Ascending aorta (tissue), 2 donors: Measurements from ENCODE around the gene CACNA1D. TPM values are rescaled to one million over a fixed set of nuclear protein-coding genes. Genes with fewer than 3 reads are reported as not detected.

Source experiments
- DNase-seq, 2 donors: peaks; one replicate each; pipeline ENCODE4 v3.0.0-alpha.2; 2019; ENCODE audit warnings: low spot score in 2 of 2
- H3K27ac ChIP-seq, 2 donors: fragments of 200-600 bp; sonication (generic); one replicate each; pipeline ENCODE4 v1.5.1; 2016 to 2017; ENCODE audit warnings: mild to moderate bottlenecking in 1 of 2
- H3K27me3 ChIP-seq: fragments of 200-600 bp; sonication (generic); one replicate; pipeline ENCODE4 v1.5.1; 2017
- H3K36me3 ChIP-seq, 2 donors: fragments of 200-600 bp; sonication (generic); one replicate each; pipeline ENCODE4 v1.5.1; 2016
- H3K4me1 ChIP-seq, 2 donors: fragments of 200-600 bp; sonication (generic); one replicate each; pipeline ENCODE4 v1.5.1; 2016 to 2017; ENCODE audit warnings: mild to moderate bottlenecking in 1 of 2
- H3K4me3 ChIP-seq, 2 donors: fragments of 200-600 bp; sonication (generic); one replicate each; pipeline ENCODE4 v1.5.1; 2016 to 2017; ENCODE audit warnings: mild to moderate bottlenecking in 1 of 2
- H3K9me3 ChIP-seq, 2 donors: fragments of 200-600 bp; sonication (generic); one replicate each; pipeline ENCODE4 v1.5.1; 2016
- CTCF ChIP-seq, 3 experiments: fragments of 200-600 bp in 2 of 3; fragments of 450-650 bp in 1 of 3; sonication (generic) in 2 of 3; IDR thresholded peaks; one replicate each; pipeline ENCODE4 v1.5.1; 2016 to 2019; ENCODE audit warnings: antibody characterized with exemption in 3 of 3, mild to moderate bottlenecking in 1 of 3, moderate library complexity in 1 of 3
- intact Hi-C: fragments of 100-400 bp; cut with DNase I; formaldehyde crosslinking; loops from one replicate; pipeline ENCODE4 v1.15.1; 2023
- total RNA-seq: library from RNA; depleted of rRNA; stranded (reverse); fragments of >200 nt; gene quantifications from one replicate; pipeline ENCODE4 v1.1.0, GENCODE V29; 2016

The CACNA1D gene
- total RNA-seq, 1 donor from 2014 or later = 0.43 TPM

GRCh38 chr3:53513556-53514190 lies 19.3 kb downstream of the CACNA1D start:
- Histone ChIP-seq H3K9me3 (no peaks in the 10 kb centered on the region), H3K4me1 (no peaks in the 10 kb centered on the region), H3K36me3 (no peaks in the 10 kb centered on the region), H3K4me3 (no peak overlapping the region), H3K27ac (no peak overlapping the region), H3K27me3 (no peaks in the 10 kb centered on the region)
- DNase-seq = no peak
- intact Hi-C loops = no loop called here
- no peak for TF ChIP-seq CTCF (IDR thresholded peaks at IDR 0.05)

GRCh38 chr3:53516339-53516738 lies 21.9 kb downstream of the CACNA1D start:
- Histone ChIP-seq H3K27me3 (no peaks in the 10 kb centered on the region), H3K4me1 (no peaks in the 10 kb centered on the region), H3K36me3 (no peaks in the 10 kb centered on the region), H3K9me3 (no peaks in the 10 kb centered on the region), H3K4me3 (no peak overlapping the region), H3K27ac (no peak overlapping the region)
- TF ChIP-seq CTCF (IDR thresholded peaks at IDR 0.05) = no peak
- intact Hi-C loops = no loop called here
- no peak for DNase-seq

- H3K27me3 ChIP-seq = no peaks in the 10 kb centered on the region
- no peak for DNase-seq
- TF ChIP-seq CTCF (IDR thresholded peaks at IDR 0.05) = no peak
- no peak overlapping the region for H3K27ac ChIP-seq
- H3K9me3 ChIP-seq = no peaks in the 10 kb centered on the region
- no peak overlapping the region for H3K4me3 ChIP-seq
- H3K36me3 ChIP-seq = no peaks in the 10 kb centered on the region
- intact Hi-C loops = no loop called here
- no peaks in the 10 kb centered on the region for H3K4me1 ChIP-seq
These were observed 24.1 kb downstream of the CACNA1D start for GRCh38 chr3:53518495-53518981.

GRCh38 chr3:53519065-53519709 lies 24.8 kb downstream of the CACNA1D start:
- Histone ChIP-seq H3K27me3 (no peaks in the 10 kb centered on the region), H3K9me3 (no peaks in the 10 kb centered on the region), H3K4me1 (no peaks in the 10 kb centered on the region), H3K27ac (no peak overlapping the region), H3K36me3 (no peaks in the 10 kb centered on the region), H3K4me3 (no peak overlapping the region)
- intact Hi-C loops = no loop called here
- no peak for DNase-seq
- TF ChIP-seq CTCF (IDR thresholded peaks at IDR 0.05) = no peak

GRCh38 chr3:53523346-53523745 lies 28.9 kb downstream of the CACNA1D start:
- no peak for DNase-seq
- no peak overlapping the region for H3K4me3 ChIP-seq
- no peaks in the 10 kb centered on the region for H3K36me3 ChIP-seq
- no peak for TF ChIP-seq CTCF (IDR thresholded peaks at IDR 0.05)
- H3K27ac ChIP-seq = no peak overlapping the region
- H3K4me1 ChIP-seq = no peaks in the 10 kb centered on the region
- no peaks in the 10 kb centered on the region for H3K27me3 ChIP-seq
- intact Hi-C loops = no loop called here
- H3K9me3 ChIP-seq = no peaks in the 10 kb centered on the region
